ENCODE measurements around the gene NCMAP.

NCMAP gene

DNA sequence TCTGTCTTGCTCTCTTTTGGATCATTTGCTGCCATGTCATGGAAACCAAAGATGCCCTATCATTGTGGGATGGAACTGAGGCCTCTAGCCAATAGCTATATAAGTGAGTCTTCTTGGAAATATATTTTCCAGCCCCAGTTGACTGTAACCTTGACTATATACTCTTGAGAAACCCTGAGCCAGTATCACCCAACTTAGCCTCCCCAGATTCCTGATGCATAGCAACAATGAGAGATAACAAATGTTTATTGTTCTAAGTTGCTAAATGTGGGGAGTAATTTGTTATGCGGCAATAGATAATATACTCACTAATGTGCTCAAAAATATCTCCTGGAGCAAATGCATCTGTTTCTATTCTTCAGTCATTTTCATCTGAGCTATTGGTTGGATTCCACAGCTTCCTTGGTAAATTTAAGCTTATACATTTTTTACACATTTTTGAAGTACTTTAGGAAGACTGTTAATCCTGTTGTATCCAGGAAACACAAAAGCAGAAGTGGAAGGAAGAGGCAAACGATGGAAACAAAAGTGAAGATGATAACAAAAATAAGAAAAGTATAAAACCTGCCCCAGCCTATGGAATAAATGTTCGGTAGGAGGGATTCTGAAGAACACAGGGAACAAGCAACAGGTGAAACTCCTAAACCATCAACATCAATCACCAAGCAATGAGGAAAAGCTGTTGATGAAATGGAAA lies 80.9 kb downstream of the NCMAP start:
- no peaks in the 10 kb centered on the region for H3K27me3 ChIP-seq (ENCODE audit: control insufficient read depth, insufficient read depth, low read length)
- H3K4me3 ChIP-seq (ENCODE audit: low read depth, low read length) = no peak overlapping the region
- no peaks in the 10 kb centered on the region for H3K9me3 ChIP-seq (ENCODE audit: control insufficient read depth, low read length)
- no peaks in the 10 kb centered on the region for H3K4me1 ChIP-seq
- no peaks in the 10 kb centered on the region for H3K79me2 ChIP-seq
- no peak overlapping the region for H3K4me2 ChIP-seq (ENCODE audit: low read length)
- H2AFZ ChIP-seq = no peak overlapping the region
- H3K36me3 ChIP-seq (ENCODE audit: control insufficient read depth, insufficient read depth, low read length) = no peaks in the 10 kb centered on the region
- H3K27ac ChIP-seq = no peak overlapping the region
- no peak for TF ChIP-seq CTCF (IDR thresholded peaks at IDR 0.05)
- no peak overlapping the region for H3K9ac ChIP-seq

GRCh38 chr1:24639094-24639493 lies 83.2 kb downstream of the NCMAP start:
- Histone ChIP-seq H3K9me3 (ENCODE audit: control insufficient read depth, low read length) (no peaks in the 10 kb centered on the region), H3K79me2 (peaks cover 6% of the 10 kb centered on the region), H3K9ac (no peak overlapping the region), H3K27ac (no peak overlapping the region), H3K4me2 (ENCODE audit: low read length) (no peak overlapping the region), H3K27me3 (ENCODE audit: control insufficient read depth, insufficient read depth, low read length) (no peaks in the 10 kb centered on the region), H3K4me1 (no peaks in the 10 kb centered on the region), H3K36me3 (ENCODE audit: control insufficient read depth, insufficient read depth, low read length) (no peaks in the 10 kb centered on the region), H3K4me3 (ENCODE audit: low read depth, low read length) (no peak overlapping the region), H2AFZ (no peak overlapping the region)
- TF ChIP-seq CTCF (IDR thresholded peaks at IDR 0.05) = no peak

DNA sequence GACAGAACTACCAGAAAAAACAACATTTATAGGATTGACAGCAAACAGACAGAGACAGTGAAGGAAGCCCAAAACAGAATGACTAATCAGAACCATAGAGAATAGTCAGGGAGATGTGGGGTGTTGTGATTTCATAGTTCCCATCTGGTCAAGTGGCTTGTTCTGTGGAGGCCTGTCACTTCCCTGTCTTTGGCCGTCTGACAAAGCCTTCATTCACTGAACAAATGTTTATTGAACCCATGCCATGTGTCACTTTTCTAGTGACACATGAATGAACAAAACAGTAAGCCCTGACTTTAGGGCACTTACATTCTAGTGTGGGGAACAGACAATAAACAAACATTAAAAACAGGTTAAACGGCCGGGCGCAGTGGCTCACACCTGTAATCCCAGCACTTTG lies 84.0 kb downstream of the NCMAP start:
- Histone ChIP-seq H3K9me3 (ENCODE audit: control insufficient read depth, low read length) (no peaks in the 10 kb centered on the region), H3K9ac (no peak overlapping the region), H3K4me2 (ENCODE audit: low read length) (no peak overlapping the region), H3K27ac (no peak overlapping the region), H3K4me1 (peaks cover 2% of the 10 kb centered on the region), H3K79me2 (peaks cover 11% of the 10 kb centered on the region), H2AFZ (no peak overlapping the region), H3K27me3 (ENCODE audit: control insufficient read depth, insufficient read depth, low read length) (no peaks in the 10 kb centered on the region), H3K36me3 (ENCODE audit: control insufficient read depth, insufficient read depth, low read length) (no peaks in the 10 kb centered on the region), H3K4me3 (ENCODE audit: low read depth, low read length) (no peak overlapping the region)
- TF ChIP-seq CTCF (IDR thresholded peaks at IDR 0.05) = no peak

- Histone ChIP-seq H3K36me3 (ENCODE audit: control insufficient read depth, insufficient read depth, low read length) (no peaks in the 10 kb centered on the region), H3K9me3 (ENCODE audit: control insufficient read depth, low read length) (no peaks in the 10 kb centered on the region), H3K4me3 (ENCODE audit: low read depth, low read length) (no peak overlapping the region), H3K9ac (no peak overlapping the region), H2AFZ (no peak overlapping the region), H3K4me2 (ENCODE audit: low read length) (no peak overlapping the region), H3K27ac (no peak overlapping the region), H3K27me3 (ENCODE audit: control insufficient read depth, insufficient read depth, low read length) (no peaks in the 10 kb centered on the region), H3K79me2 (peaks cover 11% of the 10 kb centered on the region), H3K4me1 (peaks cover 2% of the 10 kb centered on the region)
- no peak for TF ChIP-seq CTCF (IDR thresholded peaks at IDR 0.05)
Measured at GRCh38 chr1:24640288-24640687, 84.4 kb downstream of the NCMAP start.

DNA sequence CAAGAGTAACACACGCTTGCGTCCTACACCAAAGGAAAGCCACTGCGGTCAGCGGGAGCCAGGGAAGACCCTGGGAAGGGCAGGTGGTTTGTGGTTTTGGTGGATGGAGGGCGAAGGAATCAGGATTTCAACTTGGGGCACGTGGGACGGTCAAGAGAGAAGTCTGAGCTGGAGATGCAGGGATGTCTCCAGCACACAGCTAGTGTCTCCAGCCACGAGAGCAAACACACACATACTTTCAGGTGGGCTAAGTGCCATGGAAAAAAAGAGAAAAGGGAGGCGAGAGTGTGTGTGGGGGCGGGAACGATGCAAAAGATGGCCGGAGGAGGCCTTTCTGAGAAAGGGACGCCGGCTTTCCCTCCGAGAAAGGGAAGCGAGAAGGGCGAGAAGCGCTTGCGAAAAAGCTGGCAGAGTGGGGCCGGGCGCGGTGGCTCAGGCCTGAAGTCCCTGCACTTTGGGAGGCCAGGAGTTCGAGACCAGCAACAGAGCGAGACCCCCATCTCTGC lies 85.8 kb downstream of the NCMAP start:
- Histone ChIP-seq H3K4me1 (peaks cover 2% of the 10 kb centered on the region), H3K4me2 (ENCODE audit: low read length) (peak overlapping the region; percentile 59), H3K27me3 (ENCODE audit: control insufficient read depth, insufficient read depth, low read length) (no peaks in the 10 kb centered on the region), H3K4me3 (ENCODE audit: low read depth, low read length) (peak overlapping the region; percentile 94), H3K79me2 (peaks cover 14% of the 10 kb centered on the region), H3K9me3 (ENCODE audit: control insufficient read depth, low read length) (no peaks in the 10 kb centered on the region), H3K9ac (no peak overlapping the region), H2AFZ (peak overlapping the region; percentile 91), H3K36me3 (ENCODE audit: control insufficient read depth, insufficient read depth, low read length) (no peaks in the 10 kb centered on the region), H3K27ac (peak overlapping the region; percentile 99)
- no peak for TF ChIP-seq CTCF (IDR thresholded peaks at IDR 0.05)
